HepG2 (cell line): ENCODE measurements around the gene LIMS2. TPM values are rescaled to one million over a fixed set of nuclear protein-coding genes. Genes with fewer than 3 reads are reported as not detected.

Experiments
- ATF1 ChIP-seq: IDR thresholded peaks from 2 replicates; pipeline ENCODE4 v1.6.1; 2016; ENCODE audit warnings: mild to moderate bottlenecking, control low read depth
- FOXJ3 ChIP-seq: sonication (generic); formaldehyde crosslinking; IDR thresholded peaks from 2 replicates; pipeline ENCODE4 v1.4.0; 2020; ENCODE audit warnings: missing genetic modification reagents, mild to moderate bottlenecking, borderline replicate concordance
- GLMP ChIP-seq: sonication (generic); formaldehyde crosslinking; IDR thresholded peaks from 2 replicates; pipeline ENCODE4 v1.9.0; 2021; ENCODE audit warnings: missing genetic modification reagents, mild to moderate bottlenecking, borderline replicate concordance
- MAX ChIP-seq: IDR thresholded peaks from 2 replicates; pipeline ENCODE4 v1.6.1; 2012; ENCODE audit warnings: inconsistent platforms
- MYC ChIP-seq: sonication (generic); formaldehyde crosslinking; IDR thresholded peaks from 2 replicates; pipeline ENCODE4 v1.9.0; 2021; ENCODE audit warnings: missing genetic modification reagents, borderline replicate concordance
- NFKBIZ ChIP-seq: IDR thresholded peaks from 2 replicates; pipeline ENCODE4 v1.6.1; 2018; ENCODE audit warnings: missing genetic modification reagents, missing compliant biosample characterization
- RBAK ChIP-seq: sonication (generic); formaldehyde crosslinking; IDR thresholded peaks from 2 replicates; pipeline ENCODE4 v1.5.1; 2020; ENCODE audit warnings: mild to moderate bottlenecking, missing genetic modification reagents
- ZFX ChIP-seq: sonication (generic); formaldehyde crosslinking; IDR thresholded peaks from 2 replicates; pipeline ENCODE4 v1.4.0; 2020; ENCODE audit warnings: mild to moderate bottlenecking, low read depth, missing genetic modification reagents, moderate library complexity
- ZMYM4 ChIP-seq: sonication (generic); formaldehyde crosslinking; IDR thresholded peaks from 2 replicates; pipeline ENCODE4 v1.8.1; 2023; ENCODE audit warnings: mild to moderate bottlenecking, missing genetic modification reagents
- ZNF225 ChIP-seq: sonication (generic); formaldehyde crosslinking; IDR thresholded peaks from 2 replicates; pipeline ENCODE4 v1.4.0; 2020; ENCODE audit warnings: mild to moderate bottlenecking, missing genetic modification reagents
- ZNF33B ChIP-seq: sonication (generic); formaldehyde crosslinking; IDR thresholded peaks from 2 replicates; pipeline ENCODE4 v1.5.1; 2020; ENCODE audit warnings: mild to moderate bottlenecking, missing genetic modification reagents
- ZNF446 ChIP-seq: sonication (generic); formaldehyde crosslinking; IDR thresholded peaks from 2 replicates; pipeline ENCODE4 v1.5.0; 2020; ENCODE audit warnings: mild to moderate bottlenecking, missing genetic modification reagents
- ZNF558 ChIP-seq: sonication (generic); formaldehyde crosslinking; IDR thresholded peaks from 2 replicates; pipeline ENCODE4 v1.9.0; 2022; ENCODE audit warnings: mild to moderate bottlenecking, missing genetic modification reagents, borderline replicate concordance
- ZNF598 ChIP-seq: sonication (generic); formaldehyde crosslinking; IDR thresholded peaks from 2 replicates; pipeline ENCODE4 v1.5.1; 2020; ENCODE audit warnings: mild to moderate bottlenecking, missing genetic modification reagents, borderline replicate concordance
- ZNF687 ChIP-seq: sonication (generic); formaldehyde crosslinking; IDR thresholded peaks from 2 replicates; pipeline ENCODE4 v1.5.1; 2020; ENCODE audit warnings: mild to moderate bottlenecking, missing genetic modification reagents, moderate library complexity
- ZNF883 ChIP-seq: sonication (generic); formaldehyde crosslinking; IDR thresholded peaks from 2 replicates; pipeline ENCODE4 v1.5.1; 2020; ENCODE audit warnings: mild to moderate bottlenecking, missing genetic modification reagents; ENCODE audit errors: not compliant biosample characterization
- polyA plus RNA-seq, 8 experiments: library from polyadenylated mRNA; depleted of rRNA in 3 of 8; stranded (reverse) in 7 of 8; unstranded in 1 of 8; fragments of >200 nt; fragmentation: Illumina TruSeq in 4 of 8; extraction: Trizol in 4 of 8; gene quantifications; 2 replicates each; pipeline versions ENCODE4 v1.2.1 to v1.2.3, GENCODE V29; 2011 to 2016; ENCODE audit warnings: low read depth in 4 of 8, missing spikeins in 1 of 8, mixed read lengths in 1 of 8; ENCODE audit not compliant: insufficient read depth in 1 of 8
- total RNA-seq, 5 experiments: library from RNA; depleted of rRNA; stranded (reverse); fragments of >200 nt; fragmentation: Illumina TruSeq; extraction: Trizol; gene quantifications; 2 replicates each; pipeline ENCODE4 v1.2.3, GENCODE V29; 2016; ENCODE audit warnings: low read depth in 1 of 5
- TF ChIP-seq, protein P1 (sequence below): sonication (generic); formaldehyde crosslinking; IDR thresholded peaks from 2 replicates; pipeline ENCODE4 v1.5.0; 2020; ENCODE audit warnings: mild to moderate bottlenecking, missing genetic modification reagents, borderline replicate concordance
- TF ChIP-seq, protein P2 (sequence below): sonication (generic); formaldehyde crosslinking; IDR thresholded peaks from 2 replicates; pipeline ENCODE4 v1.5.0; 2020; ENCODE audit warnings: mild to moderate bottlenecking, missing genetic modification reagents
- TF ChIP-seq, protein P3 (sequence below): IDR thresholded peaks from 2 replicates; pipeline ENCODE4 v1.6.1; 2016; ENCODE audit warnings: low read depth, borderline replicate concordance

LIMS2 gene
- total and polyA plus RNA-seq, 2 of the 13 experiments (the other 11 are each of a cell fraction or from before 2014, with no cell fraction given): 1.0 to 1.9 TPM

DNA sequence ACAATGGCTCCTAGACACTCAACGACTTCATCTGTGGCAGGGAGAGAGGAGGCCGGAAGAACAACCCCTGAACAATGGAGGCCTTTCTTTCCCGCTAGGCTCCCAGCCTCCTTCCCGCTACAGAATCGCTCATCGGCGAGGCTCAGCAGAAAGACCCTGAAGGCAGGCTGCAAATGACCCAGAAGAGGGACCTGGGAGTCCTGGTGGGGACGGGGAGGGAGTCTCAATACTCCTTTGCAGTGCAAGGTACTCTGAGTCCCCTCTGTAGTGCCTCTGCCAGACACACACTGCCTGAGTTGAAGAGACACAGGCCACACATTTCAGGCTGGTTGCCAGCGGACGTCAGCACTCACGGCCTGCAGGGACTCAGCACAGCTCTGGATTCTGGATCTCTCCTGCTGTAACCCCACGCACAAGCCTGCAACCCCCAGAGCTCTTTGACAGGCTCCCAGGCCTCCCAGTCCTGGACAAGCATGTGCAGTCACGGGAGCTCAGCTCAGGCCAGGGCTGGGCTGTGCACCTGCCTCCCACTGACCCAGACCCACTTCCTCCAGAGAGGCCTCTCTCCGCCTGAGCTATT is 23.3 kb downstream of the LIMS2 start (continued):
- peak; percentile 74 for TF ChIP-seq ZNF687 (CRISPR knock-in tag)
- no peak for TF ChIP-seq GLMP (CRISPR knock-in tag)
- TF ChIP-seq ZMYM4: 0 out of 2 replicates have a peak, but pooled peaks have one; percentile 18
- peak; percentile 75 for TF ChIP-seq ZFX (CRISPR knock-in tag)
- TF ChIP-seq, protein P1, sequence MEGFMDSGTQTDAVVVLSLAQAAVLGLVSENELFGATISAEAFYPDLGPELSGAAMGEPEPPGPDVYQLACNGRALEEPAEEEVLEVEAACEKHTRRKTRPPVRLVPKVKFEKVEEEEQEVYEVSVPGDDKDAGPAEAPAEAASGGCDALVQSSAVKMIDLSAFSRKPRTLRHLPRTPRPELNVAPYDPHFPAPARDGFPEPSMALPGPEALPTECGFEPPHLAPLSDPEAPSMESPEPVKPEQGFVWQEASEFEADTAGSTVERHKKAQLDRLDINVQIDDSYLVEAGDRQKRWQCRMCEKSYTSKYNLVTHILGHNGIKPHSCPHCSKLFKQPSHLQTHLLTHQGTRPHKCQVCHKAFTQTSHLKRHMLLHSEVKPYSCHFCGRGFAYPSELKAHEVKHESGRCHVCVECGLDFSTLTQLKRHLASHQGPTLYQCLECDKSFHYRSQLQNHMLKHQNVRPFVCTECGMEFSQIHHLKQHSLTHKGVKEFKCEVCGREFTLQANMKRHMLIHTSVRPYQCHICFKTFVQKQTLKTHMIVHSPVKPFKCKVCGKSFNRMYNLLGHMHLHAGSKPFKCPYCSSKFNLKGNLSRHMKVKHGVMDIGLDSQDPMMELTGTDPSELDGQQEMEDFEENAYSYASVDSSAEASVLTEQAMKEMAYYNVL (CRISPR knock-in tag): peak; percentile 32; the same call in 1 of the 2 replicates
- no peak for TF ChIP-seq RBAK
- TF ChIP-seq MYC (CRISPR knock-in tag): no peak
- 0 out of 2 replicates have a peak, but pooled peaks have one; percentile 72 for TF ChIP-seq ZNF446 (CRISPR knock-in tag)
- TF ChIP-seq ZNF558: 0 out of 2 replicates have a peak, but pooled peaks have one; percentile 51
- TF ChIP-seq ZNF33B: 0 out of 2 replicates have a peak, but pooled peaks have one; percentile 24
- TF ChIP-seq ATF1 (CRISPR knock-in tag): no peak
- no peak for TF ChIP-seq FOXJ3
- TF ChIP-seq ZNF225 (CRISPR knock-in tag): no peak
- TF ChIP-seq, protein P2, sequence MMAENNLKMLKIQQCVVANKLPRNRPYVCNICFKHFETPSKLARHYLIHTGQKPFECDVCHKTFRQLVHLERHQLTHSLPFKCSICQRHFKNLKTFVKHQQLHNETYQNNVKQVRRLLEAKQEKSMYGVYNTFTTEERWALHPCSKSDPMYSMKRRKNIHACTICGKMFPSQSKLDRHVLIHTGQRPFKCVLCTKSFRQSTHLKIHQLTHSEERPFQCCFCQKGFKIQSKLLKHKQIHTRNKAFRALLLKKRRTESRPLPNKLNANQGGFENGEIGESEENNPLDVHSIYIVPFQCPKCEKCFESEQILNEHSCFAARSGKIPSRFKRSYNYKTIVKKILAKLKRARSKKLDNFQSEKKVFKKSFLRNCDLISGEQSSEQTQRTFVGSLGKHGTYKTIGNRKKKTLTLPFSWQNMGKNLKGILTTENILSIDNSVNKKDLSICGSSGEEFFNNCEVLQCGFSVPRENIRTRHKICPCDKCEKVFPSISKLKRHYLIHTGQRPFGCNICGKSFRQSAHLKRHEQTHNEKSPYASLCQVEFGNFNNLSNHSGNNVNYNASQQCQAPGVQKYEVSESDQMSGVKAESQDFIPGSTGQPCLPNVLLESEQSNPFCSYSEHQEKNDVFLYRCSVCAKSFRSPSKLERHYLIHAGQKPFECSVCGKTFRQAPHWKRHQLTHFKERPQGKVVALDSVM: peak; percentile 87
- TF ChIP-seq, protein P3, sequence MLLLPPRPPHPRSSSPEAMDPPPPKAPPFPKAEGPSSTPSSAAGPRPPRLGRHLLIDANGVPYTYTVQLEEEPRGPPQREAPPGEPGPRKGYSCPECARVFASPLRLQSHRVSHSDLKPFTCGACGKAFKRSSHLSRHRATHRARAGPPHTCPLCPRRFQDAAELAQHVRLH (CRISPR knock-in tag): no peak
- 0 out of 2 replicates have a peak, but pooled peaks have one; percentile 76 for TF ChIP-seq ZNF598 (CRISPR knock-in tag)
- peak; percentile 63 for TF ChIP-seq MAX
- TF ChIP-seq NFKBIZ (CRISPR knock-in tag): no peak
- TF ChIP-seq ZNF883 (CRISPR knock-in tag): peak; percentile 12
